CD4-positive, alpha-beta T cell treated with Interleukin-21 for 1 hour (primary cell): ENCODE results near the gene RNASEH2A.
A peak's percentile ranks its signal among the peaks of the same experiment; 100 is the strongest.

Experiments
- DNase-seq: peaks from one replicate; pipeline ENCODE4 v3.0.0-alpha.2; 2020

Gene RNASEH2A

DNA sequence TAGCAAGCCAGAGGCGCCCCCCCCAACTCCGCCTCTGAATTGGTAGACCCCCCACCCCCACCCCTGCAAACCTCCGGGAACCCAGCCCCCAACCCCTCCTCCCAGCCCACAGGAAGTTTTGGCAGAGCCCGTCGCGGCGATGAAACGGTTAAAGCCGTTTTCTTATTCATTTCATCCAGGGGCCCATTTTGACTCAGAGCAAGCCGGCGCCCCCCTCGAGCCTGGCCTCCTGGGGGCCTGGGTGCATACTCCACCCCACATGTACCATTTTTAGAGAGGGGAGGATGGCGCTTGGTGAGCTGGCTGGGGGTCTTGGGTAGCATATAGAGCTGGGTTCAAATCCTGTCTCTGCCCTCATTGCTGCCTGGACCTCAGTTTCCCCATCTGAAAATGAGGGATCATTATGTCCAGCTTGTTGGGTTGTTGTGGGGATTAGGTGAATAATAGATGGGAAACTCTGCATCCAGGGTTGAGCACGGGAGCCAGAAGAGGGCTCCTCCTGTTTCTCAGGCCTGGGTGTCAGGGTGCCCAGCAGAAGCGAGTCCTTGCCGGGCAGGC, 23.0 kb upstream of the RNASEH2A start:
- peak; percentile 47 for DNase-seq

GRCh38 chr19:12783849-12784393, 22.5 kb upstream of the RNASEH2A start:
- DNase-seq: peak; percentile 57

DNA sequence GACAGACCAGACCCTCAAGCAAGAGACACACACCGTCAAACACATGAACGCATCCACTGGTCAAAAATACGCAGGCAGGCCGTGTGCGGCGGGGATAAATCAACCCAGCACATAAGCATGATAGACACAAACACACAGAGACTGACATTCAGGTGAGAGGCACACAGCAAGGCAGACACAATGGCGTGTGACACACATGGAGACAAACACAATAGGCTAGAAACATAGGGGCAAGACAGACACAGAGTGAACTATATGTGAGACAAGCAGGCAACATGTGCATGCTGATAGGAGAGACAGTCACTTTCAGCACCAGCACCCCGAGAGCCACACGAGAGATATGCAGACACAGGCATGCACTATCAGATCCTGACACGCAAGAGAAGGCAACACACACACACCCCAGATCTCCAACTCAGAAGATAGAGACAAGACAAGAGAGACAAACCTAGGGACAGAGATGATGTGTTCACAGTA, 22.0 kb upstream of the RNASEH2A start:
- DNase-seq: peak; percentile 54

- peak; percentile 83 for DNase-seq
These were observed 21.4 kb upstream of the RNASEH2A start for GRCh38 chr19:12784871-12785430.

- DNase-seq: no peak
These were observed 20.9 kb upstream of the RNASEH2A start for GRCh38 chr19:12785431-12786031.

DNA sequence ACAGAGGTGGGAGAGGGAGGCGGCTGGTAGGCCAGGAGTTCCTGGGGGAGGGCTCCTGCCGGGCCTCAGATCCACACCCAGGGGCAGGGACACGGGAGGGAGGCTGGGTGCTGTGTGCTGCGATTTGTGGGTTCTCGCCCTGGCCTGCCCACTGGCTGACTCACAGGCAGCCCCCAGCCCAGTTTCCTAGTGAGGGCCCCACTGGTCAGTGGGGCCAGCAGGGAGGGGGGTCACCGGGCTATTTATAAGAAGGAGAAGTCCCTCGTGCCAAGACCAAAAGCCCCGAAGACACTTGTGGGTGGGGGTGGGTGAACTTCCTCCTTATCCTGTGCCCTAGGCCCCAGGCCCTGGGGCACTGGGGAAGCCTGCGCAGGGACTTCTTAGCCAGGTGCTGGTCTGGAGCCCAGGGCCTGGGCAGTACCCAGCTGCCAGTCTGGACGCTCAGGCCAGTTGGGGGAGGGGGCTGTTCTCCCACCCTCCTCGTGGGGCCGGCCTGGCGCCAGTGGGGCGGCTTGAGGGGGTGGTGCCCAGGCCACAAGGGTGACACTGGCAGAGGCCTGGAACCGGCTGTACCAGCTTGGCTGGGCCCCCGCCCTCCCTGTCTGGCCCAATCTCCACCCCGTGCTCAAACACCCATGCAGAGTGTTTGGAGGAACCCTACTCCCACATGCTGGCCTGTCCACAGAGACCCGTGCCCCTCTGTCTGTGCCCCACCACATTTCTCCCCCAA, 20.1 kb upstream of the RNASEH2A start:
- peak; percentile 53 for DNase-seq

GRCh38 chr19:12786952-12787351, 19.4 kb upstream of the RNASEH2A start:
- no peak for DNase-seq

DNA sequence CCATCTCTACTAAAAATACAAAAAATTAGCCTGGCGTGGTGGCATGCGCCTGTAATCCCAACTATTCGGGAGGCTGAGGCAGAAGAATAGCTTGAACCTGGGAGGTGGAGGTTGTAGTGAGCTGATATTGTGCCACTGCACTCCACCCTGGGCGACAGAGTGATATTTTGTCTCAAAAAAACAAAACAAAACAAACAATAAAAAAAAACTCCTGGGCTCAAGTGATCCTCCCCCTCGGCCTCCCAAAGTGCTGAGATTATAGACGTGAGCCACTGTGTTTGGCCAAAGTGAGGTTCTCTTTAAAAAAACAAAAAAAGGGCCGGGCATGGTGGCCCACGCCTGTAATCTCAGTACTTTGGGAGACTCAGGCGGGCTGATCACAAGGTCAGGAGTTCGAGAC, 18.9 kb upstream of the RNASEH2A start:
- DNase-seq: no peak

- no peak for DNase-seq
These were observed 18.2 kb upstream of the RNASEH2A start for GRCh38 chr19:12788042-12788681.

DNA sequence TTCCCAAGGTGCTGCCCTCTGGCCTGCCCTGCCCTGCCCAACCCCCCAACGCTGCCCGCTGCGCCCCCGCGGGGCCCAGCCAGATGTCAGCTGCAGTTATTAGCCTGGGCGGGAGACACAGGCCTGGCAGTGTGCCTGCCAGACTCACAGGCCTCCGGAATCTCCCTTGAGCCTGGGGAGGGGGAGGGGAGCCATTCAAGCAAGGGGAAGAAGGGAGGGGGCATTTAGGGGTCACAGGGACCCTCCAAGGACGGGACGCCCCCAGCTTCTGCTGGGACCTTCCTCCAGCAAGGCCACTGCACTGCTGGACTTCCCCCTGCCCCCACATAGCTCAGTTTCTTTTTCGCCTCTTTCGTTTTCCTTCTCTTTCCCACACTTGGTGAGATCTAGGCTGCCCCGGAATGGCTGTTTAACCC, 17.7 kb upstream of the RNASEH2A start:
- peak; percentile 85 for DNase-seq

DNA sequence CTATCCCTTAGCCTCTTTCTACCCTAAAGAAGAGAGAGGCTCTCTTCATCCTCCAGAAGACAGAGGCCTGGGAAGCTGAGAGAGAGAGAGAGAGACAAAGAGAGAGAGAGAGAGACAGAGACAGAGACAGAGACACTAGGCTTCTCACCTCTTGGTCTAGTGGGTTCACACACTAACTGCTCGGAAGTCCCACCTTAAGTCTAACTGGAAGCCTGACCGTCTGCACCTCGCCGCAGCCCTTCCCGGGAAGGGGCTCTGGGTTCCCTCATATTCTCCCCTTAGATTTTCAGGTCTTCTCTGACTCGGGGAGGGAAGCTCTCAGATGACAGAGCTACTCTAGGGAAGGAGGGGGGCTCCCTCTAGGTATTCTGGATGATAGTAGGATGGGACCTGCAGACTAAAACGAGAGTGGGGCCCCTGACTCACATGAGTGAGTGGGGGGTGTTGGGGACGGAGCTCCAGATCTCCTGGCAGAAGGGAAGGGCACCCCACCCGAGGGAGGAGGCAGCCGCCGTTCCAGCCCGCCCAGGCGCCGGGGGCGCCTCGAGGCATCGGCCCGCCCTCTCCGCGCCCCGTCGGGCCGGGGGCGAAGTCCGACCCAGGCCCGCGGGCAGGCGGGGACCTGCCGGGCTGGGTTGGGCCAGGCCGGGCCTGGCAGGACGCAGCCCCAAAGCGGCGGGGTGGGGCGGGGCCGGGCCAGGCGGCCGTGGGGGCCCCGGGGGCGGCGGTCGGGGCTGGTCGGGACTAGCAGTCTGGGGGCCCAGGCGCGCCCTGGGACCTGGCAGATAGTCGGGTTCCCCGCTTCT, 17.1 kb upstream of the RNASEH2A start:
- peak; percentile 72 for DNase-seq

DNA sequence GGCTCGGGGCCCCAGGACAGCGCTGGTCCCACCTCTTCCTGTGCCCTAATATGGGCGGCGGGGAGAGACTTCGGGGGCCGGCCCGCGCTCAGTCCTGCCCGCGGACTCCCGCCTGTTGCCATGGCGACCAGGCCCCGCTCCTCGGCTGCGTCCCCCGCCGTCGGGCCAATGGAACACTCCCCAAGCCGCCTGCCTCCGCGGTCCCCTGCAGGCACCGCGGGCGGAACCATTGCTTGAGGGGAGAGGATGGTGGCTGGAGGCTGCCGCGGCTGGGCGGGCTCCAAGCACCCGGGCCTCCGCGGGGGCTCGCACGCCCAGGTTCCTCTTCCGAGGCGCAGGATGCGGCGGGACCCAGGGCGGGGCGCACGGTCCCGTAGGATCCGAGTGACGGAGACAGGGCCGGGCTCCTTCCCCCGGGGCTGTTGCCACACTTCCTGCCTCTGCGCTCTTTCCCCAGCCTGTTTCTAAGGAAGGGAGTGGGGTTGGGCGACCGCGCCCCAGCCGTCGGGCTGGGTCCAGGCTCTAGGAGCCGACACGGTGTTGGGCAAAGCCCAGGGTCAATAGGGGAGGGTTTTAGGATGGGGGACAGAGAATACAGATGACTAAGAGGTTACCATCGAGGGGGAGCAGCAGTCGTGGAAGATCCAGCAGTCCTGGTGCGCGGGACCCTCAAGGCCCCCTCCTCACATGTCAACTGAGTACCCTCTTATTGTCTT, 16.3 kb upstream of the RNASEH2A start:
- DNase-seq: peak; percentile 98

DNA sequence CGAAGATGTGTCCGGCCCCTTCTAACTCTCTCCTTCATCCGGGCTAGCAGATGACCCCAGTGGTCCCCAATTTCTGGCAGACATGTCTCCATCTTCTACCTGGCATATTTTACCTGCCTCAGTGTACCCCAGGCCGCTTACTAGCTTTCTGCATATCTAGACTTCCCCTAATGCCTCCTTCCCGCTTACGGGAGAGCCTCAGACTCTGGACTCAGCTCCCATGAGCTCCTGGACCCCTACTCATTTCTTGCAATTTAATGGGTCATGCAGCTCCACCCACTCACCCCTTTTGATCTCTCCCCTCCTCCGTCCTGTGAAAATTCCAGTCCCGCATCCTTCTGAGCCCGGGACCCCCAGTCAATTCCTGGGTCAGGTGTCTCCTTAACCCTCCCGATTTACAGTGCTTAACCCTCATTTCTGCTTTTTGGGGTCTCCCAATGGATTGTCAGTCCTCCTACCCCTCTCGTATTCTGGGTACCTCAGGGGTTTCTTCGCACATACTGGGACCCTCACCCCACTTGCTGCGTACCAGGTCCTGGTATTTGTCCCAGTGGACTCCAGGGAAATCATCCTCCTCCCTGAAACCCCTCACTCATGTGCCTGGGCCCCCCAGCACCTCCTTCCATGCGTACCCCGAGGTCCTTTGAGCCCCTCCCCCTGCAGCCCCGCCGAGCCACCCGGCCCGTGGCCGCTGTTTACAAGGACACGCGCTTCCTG, 15.6 kb upstream of the RNASEH2A start:
- no peak for DNase-seq

DNA sequence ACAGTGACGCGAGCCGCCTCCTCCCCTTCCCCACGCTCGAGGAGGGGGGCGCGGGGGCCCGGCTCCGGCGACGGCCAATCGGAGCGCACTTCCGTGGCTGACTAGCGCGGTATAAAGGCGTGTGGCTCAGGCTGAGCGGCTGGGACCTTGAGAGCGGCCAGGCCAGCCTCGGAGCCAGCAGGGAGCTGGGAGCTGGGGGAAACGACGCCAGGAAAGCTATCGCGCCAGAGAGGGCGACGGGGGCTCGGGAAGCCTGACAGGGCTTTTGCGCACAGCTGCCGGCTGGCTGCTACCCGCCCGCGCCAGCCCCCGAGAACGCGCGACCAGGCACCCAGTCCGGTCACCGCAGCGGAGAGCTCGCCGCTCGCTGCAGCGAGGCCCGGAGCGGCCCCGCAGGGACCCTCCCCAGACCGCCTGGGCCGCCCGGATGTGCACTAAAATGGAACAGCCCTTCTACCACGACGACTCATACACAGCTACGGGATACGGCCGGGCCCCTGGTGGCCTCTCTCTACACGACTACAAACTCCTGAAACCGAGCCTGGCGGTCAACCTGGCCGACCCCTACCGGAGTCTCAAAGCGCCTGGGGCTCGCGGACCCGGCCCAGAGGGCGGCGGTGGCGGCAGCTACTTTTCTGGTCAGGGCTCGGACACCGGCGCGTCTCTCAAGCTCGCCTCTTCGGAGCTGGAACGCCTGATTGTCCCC, 14.9 kb upstream of the RNASEH2A start, which contains the start of gene JUNB:
Gene JUNB (plus strand): TSS at position 142 of the 706 bp plus-strand sequence. CDS start 286 bp downstream, at position 428.
- DNase-seq: peak; percentile 99

- peak; percentile 75 for DNase-seq
These were observed 14.1 kb upstream of the RNASEH2A start for GRCh38 chr19:12792051-12792852.

DNA sequence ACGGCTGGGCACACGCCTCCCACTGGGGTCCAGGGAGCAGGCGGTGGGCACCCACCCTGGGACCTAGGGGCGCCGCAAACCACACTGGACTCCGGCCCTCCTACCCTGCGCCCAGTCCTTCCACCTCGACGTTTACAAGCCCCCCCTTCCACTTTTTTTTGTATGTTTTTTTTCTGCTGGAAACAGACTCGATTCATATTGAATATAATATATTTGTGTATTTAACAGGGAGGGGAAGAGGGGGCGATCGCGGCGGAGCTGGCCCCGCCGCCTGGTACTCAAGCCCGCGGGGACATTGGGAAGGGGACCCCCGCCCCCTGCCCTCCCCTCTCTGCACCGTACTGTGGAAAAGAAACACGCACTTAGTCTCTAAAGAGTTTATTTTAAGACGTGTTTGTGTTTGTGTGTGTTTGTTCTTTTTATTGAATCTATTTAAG, 13.5 kb upstream of the RNASEH2A start:
- DNase-seq: no peak

- peak; percentile 97 for DNase-seq
These were observed 12.8 kb upstream of the RNASEH2A start for GRCh38 chr19:12793290-12794195.
